HepG2 (cell line): ENCODE measurements around the gene PPFIA4. TPM values are rescaled to one million over a fixed set of nuclear protein-coding genes. Genes with fewer than 3 reads are reported as not detected.

Experiments
- ATAC-seq: fragments of 200-7000 bp; cut with Tn5 transposase; 3 replicates; pipeline ENCODE4 v1.9.1; 2020; ENCODE audit warnings: mild to moderate bottlenecking, moderate library complexity
- BruUV-seq: library from RNA; stranded (reverse); fragments of 400-500 nt; replicated peaks from 2 replicates; lab custom pipeline; 2021; lab: Mats Ljungman, UMichigan
- CTCF ChIA-PET: fragments of 300-600 bp; formaldehyde crosslinking; extraction: SDS; loops from one replicate; lab custom pipeline; 2021; ENCODE audit warnings: low total read pairs, inconsistent platforms, low intra/inter-chr PET ratio; lab: Yijun Ruan, JAX
- POLR2A ChIA-PET: fragments of 350-600 bp; sonication (Branson Sonifier 250); formaldehyde crosslinking; loops from one replicate; lab custom pipeline; 2020; ENCODE audit warnings: antibody characterized with exemption, inconsistent platforms; lab: Yijun Ruan, JAX
- DNase-seq: peaks from one replicate; pipeline ENCODE4 v3.0.0-alpha.2; 2015; ENCODE audit warnings: low spot score
- FAIRE-seq: peaks from 3 replicates; lab custom pipeline; 2011; peaks lifted over from hg19 to GRCh38; lab: Jason Lieb, UNC
- H2AFZ ChIP-seq: one replicate; pipeline ENCODE4 v1.6.1; 2011; ENCODE audit warnings: low read length, inconsistent platforms
- H3K27ac ChIP-seq: fragments of 300-600 bp; 3 replicates; pipeline ENCODE4 v1.8.0; 2011; ENCODE audit warnings: mixed run types, mild to moderate bottlenecking, mixed read lengths, low read length, inconsistent platforms; ENCODE audit not compliant: insufficient read depth; ENCODE audit errors: extremely low read length
- H3K27me3 ChIP-seq, 2 experiments: fragments of 200-600 bp in 1 of 2; 2 replicates in 1 of 2; 3 replicates in 1 of 2; pipeline versions ENCODE4 v1.6.0 to v1.8.0; 2011; ENCODE audit warnings: low read length in 2 of 2, mild to moderate bottlenecking in 2 of 2, moderate library complexity in 2 of 2, inconsistent platforms in 1 of 2; ENCODE audit not compliant: insufficient read depth in 2 of 2, control insufficient read depth in 1 of 2
- H3K36me3 ChIP-seq, 2 experiments: fragments of 200-600 bp in 1 of 2; replicated peaks in 1 of 2; 2 replicates in 1 of 2; 3 replicates in 1 of 2; pipeline versions ENCODE4 v1.5.1 to v1.8.0; 2011; ENCODE audit warnings: low read length in 2 of 2, inconsistent platforms in 1 of 2; ENCODE audit not compliant: insufficient read depth in 2 of 2, control insufficient read depth in 1 of 2
- H3K4me1 ChIP-seq: 2 replicates; pipeline ENCODE4 v1.5.1; 2012; ENCODE audit warnings: low read length, inconsistent platforms; ENCODE audit not compliant: insufficient read depth
- H3K4me2 ChIP-seq: 2 replicates; pipeline ENCODE4 v1.6.0; 2011; ENCODE audit warnings: low read depth, low read length, inconsistent platforms
- H3K4me3 ChIP-seq, 3 experiments: fragments of 200-600 bp in 1 of 3; sonication (generic), shearing (Covaris generic) in 1 of 3; replicated peaks in 1 of 3; 2 replicates each; pipeline ENCODE4 v1.5.1; 2011 to 2016; ENCODE audit warnings: low read length in 3 of 3, inconsistent platforms in 2 of 3, low read depth in 2 of 3, mild to moderate bottlenecking in 2 of 3, control low read depth in 1 of 3, mixed read lengths in 1 of 3; ENCODE audit not compliant: insufficient read depth in 1 of 3
- H3K79me2 ChIP-seq: one replicate; pipeline ENCODE4 v1.6.1; 2011; ENCODE audit warnings: low read length, inconsistent platforms; ENCODE audit not compliant: insufficient read depth
- H3K9ac ChIP-seq: 2 replicates; pipeline ENCODE4 v1.6.0; 2011; ENCODE audit warnings: mild to moderate bottlenecking, low read depth, low read length, inconsistent platforms; ENCODE audit not compliant: insufficient read depth
- H3K9me3 ChIP-seq: 2 replicates; pipeline ENCODE4 v1.5.1; 2012; ENCODE audit warnings: mild to moderate bottlenecking, low read length
- H4K20me1 ChIP-seq: 2 replicates; pipeline ENCODE4 v1.6.0; 2011; ENCODE audit warnings: inconsistent platforms, mild to moderate bottlenecking, low read length, moderate library complexity; ENCODE audit not compliant: insufficient read depth
- CENPX ChIP-seq: sonication (generic); formaldehyde crosslinking; IDR thresholded peaks from 2 replicates; pipeline ENCODE4 v1.9.0; 2021; ENCODE audit warnings: mild to moderate bottlenecking, missing genetic modification reagents, moderate library complexity
- NAIF1 ChIP-seq: sonication (generic); formaldehyde crosslinking; IDR thresholded peaks from 2 replicates; pipeline ENCODE4 v1.5.0; 2020; ENCODE audit warnings: mild to moderate bottlenecking, missing genetic modification reagents, borderline replicate concordance
- POLR2G ChIP-seq: fragments of 200-400 bp; formaldehyde crosslinking; IDR thresholded peaks from 2 replicates; pipeline ENCODE4 v1.6.1; 2018; ENCODE audit warnings: mild to moderate bottlenecking, low read depth, low read length, moderate library complexity
- in situ Hi-C: cut with HindIII; loops from 2 replicates; pipeline ENCODE4 v1.10.0; 2017; ENCODE audit warnings: low pct_unique_long_range_greater_than_20kb; ENCODE audit not compliant: extremely low pct_ligation_motif_present
- intact Hi-C: fragments of 100-400 bp; cut with micrococcal nuclease; formaldehyde crosslinking; loops from one replicate; pipeline ENCODE4 v1.10.0; 2022; ENCODE audit not compliant: unreplicated experiment
- polyA plus RNA-seq, 8 experiments: library from polyadenylated mRNA; depleted of rRNA in 3 of 8; stranded (reverse) in 7 of 8; unstranded in 1 of 8; fragments of >200 nt; fragmentation: Illumina TruSeq in 4 of 8; extraction: Trizol in 4 of 8; gene quantifications; 2 replicates each; pipeline versions ENCODE4 v1.2.1 to v1.2.3, GENCODE V29; 2011 to 2016; ENCODE audit warnings: low read depth in 4 of 8, missing spikeins in 1 of 8, mixed read lengths in 1 of 8; ENCODE audit not compliant: insufficient read depth in 1 of 8
- total RNA-seq, 5 experiments: library from RNA; depleted of rRNA; stranded (reverse); fragments of >200 nt; fragmentation: Illumina TruSeq; extraction: Trizol; gene quantifications; 2 replicates each; pipeline ENCODE4 v1.2.3, GENCODE V29; 2016; ENCODE audit warnings: low read depth in 1 of 5
- TF ChIP-seq, protein P1 (sequence below): sonication (generic); formaldehyde crosslinking; IDR thresholded peaks from 2 replicates; pipeline ENCODE4 v1.5.0; 2020; ENCODE audit warnings: mild to moderate bottlenecking, missing genetic modification reagents
- TF ChIP-seq, protein P2 (sequence below): sonication (generic); formaldehyde crosslinking; IDR thresholded peaks from 2 replicates; pipeline ENCODE4 v1.4.0; 2020; ENCODE audit warnings: mild to moderate bottlenecking, missing genetic modification reagents

PPFIA4 gene
- total and polyA plus RNA-seq, 2 of the 13 experiments (the other 11 are each of a cell fraction or from before 2014, with no cell fraction given), result 6.4 TPM; not detected in 1

GRCh38 chr1:203074610-203075009 is 48.3 kb downstream of the PPFIA4 start:
- Histone ChIP-seq H3K9me3 (no peaks in the 10 kb centered on the region), H3K4me1 (no peaks in the 10 kb centered on the region), H3K27me3 (peaks cover 0 to 5% of the 10 kb centered on the region in 2 experiments; a peak in 1 of 5 replicates), H3K4me3 (no peak overlapping the region), H3K9ac (no peak overlapping the region), H2AFZ (no peak overlapping the region), H3K79me2 (no peaks in the 10 kb centered on the region), H3K36me3 (no peaks in the 10 kb centered on the region), H4K20me1 (no peaks in the 10 kb centered on the region), H3K27ac (no peak overlapping the region), H3K4me2 (no peak overlapping the region)
- intact Hi-C loops, result no loop called here
- POLR2A ChIA-PET, result no interaction called here
- TF ChIP-seq POLR2G (no peak), CENPX (CRISPR knock-in tag) (no peak), NAIF1 (no peak)
- TF ChIP-seq, protein P1, sequence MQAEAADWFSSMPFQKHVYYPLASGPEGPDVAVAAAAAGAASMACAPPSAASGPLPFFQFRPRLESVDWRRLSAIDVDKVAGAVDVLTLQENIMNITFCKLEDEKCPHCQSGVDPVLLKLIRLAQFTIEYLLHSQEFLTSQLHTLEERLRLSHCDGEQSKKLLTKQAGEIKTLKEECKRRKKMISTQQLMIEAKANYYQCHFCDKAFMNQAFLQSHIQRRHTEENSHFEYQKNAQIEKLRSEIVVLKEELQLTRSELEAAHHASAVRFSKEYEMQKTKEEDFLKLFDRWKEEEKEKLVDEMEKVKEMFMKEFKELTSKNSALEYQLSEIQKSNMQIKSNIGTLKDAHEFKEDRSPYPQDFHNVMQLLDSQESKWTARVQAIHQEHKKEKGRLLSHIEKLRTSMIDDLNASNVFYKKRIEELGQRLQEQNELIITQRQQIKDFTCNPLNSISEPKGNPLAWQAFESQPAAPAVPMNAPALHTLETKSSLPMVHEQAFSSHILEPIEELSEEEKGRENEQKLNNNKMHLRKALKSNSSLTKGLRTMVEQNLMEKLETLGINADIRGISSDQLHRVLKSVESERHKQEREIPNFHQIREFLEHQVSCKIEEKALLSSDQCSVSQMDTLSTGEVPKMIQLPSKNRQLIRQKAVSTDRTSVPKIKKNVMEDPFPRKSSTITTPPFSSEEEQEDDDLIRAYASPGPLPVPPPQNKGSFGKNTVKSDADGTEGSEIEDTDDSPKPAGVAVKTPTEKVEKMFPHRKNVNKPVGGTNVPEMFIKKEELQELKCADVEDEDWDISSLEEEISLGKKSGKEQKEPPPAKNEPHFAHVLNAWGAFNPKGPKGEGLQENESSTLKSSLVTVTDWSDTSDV (CRISPR knock-in tag), result no peak
- TF ChIP-seq, protein P2, sequence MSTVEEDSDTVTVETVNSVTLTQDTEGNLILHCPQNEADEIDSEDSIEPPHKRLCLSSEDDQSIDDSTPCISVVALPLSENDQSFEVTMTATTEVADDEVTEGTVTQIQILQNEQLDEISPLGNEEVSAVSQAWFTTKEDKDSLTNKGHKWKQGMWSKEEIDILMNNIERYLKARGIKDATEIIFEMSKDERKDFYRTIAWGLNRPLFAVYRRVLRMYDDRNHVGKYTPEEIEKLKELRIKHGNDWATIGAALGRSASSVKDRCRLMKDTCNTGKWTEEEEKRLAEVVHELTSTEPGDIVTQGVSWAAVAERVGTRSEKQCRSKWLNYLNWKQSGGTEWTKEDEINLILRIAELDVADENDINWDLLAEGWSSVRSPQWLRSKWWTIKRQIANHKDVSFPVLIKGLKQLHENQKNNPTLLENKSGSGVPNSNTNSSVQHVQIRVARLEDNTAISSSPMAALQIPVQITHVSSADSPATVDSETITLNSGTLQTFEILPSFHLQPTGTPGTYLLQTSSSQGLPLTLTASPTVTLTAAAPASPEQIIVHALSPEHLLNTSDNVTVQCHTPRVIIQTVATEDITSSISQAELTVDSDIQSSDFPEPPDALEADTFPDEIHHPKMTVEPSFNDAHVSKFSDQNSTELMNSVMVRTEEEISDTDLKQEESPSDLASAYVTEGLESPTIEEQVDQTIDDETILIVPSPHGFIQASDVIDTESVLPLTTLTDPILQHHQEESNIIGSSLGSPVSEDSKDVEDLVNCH (CRISPR knock-in tag), result no peak
- FAIRE-seq (no peak), DNase-seq (no peak), ATAC-seq (no peak)
- no TSS peak for BruUV-seq
- CTCF ChIA-PET, result no interaction called here
- in situ Hi-C loops, result no loop called here
